A172 (cell line): ENCODE measurements around the gene SLC47A1. TPM values are rescaled to one million over a fixed set of nuclear protein-coding genes. Genes with fewer than 3 reads are reported as not detected.

ENCODE experiments used
- DNase-seq: peaks from one replicate; pipeline ENCODE4 v3.0.0-alpha.2; 2015; ENCODE audit warnings: low spot score
- total RNA-seq: library from RNA; depleted of rRNA; stranded (reverse); fragments of >200 nt; shearing (Covaris generic); gene quantifications from 2 replicates; pipeline ENCODE4 v1.2.3, GENCODE V29; 2014; rRNA removed

SLC47A1 gene
- total RNA-seq, 1 experiment from 2014 or later = 7.3 TPM

GRCh38 chr17:19590912-19591551 is 57.4 kb downstream of the SLC47A1 start:
- DNase-seq = no peak

GRCh38 chr17:19592316-19592715 is 58.7 kb downstream of the SLC47A1 start:
- no peak for DNase-seq

- DNase-seq = no peak
Measured at GRCh38 chr17:19596869-19597268, 63.2 kb downstream of the SLC47A1 start.

- no peak for DNase-seq
Measured at GRCh38 chr17:19610311-19610710, 76.7 kb downstream of the SLC47A1 start.

DNA sequence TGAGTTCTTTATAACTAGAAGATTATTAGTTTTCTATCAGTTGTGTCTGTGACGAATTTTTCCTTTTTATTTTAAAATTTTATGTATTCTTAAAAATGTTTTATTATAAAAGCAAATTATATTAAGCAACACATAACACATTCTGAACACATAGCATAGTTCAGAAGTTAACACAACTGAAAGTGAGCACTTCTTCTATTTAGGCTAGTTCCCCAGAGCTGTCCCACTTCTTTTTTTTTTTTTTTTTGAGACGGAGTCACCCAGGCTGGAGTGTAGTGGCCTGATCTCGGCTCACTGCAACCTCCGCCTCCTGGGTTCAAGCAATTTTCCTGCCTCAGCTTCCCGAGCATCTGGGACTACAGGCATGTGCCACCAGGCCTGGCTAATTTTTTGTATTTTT is 77.2 kb downstream of the SLC47A1 start:
- no peak for DNase-seq

DNA sequence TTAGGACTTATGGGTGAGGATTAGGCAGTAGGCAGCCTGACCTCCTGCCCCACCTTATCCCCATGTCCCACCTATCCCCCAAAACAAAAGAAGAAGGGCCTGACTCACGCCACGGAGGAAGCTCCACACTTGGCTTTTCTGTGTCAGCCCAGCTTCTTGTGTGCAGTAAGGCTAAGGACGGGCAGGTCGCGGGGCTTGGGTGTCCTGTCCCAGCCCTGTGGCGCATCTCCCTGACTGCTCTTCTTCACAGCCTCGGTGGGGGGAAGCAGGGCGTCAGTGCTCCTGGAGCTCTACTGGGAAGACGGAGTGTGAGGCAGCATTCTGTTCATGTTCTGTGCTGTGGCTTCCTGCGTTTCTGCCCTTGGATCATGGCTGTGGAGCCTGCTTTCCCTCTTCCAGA is 80.3 kb downstream of the SLC47A1 start:
- DNase-seq = no peak

DNA sequence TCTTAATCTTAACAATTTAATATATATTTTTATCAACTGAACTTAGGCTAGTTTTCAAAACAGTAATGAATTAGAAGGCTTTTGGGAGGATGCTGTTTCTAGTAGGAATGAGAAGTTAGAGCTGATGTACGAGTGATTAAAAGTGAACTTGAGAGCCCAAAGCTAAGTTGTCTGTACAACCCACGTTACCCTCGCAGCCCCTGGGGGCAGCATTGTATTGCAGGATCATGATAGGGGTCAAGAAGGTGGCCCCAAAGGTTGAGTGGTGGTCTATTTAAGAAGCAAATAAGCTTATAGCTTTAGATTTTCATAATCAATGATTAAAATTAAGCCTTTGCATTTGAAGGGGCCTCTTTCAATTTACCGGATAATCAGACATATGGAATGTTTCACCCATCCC is 81.2 kb downstream of the SLC47A1 start:
- DNase-seq = no peak

DNA sequence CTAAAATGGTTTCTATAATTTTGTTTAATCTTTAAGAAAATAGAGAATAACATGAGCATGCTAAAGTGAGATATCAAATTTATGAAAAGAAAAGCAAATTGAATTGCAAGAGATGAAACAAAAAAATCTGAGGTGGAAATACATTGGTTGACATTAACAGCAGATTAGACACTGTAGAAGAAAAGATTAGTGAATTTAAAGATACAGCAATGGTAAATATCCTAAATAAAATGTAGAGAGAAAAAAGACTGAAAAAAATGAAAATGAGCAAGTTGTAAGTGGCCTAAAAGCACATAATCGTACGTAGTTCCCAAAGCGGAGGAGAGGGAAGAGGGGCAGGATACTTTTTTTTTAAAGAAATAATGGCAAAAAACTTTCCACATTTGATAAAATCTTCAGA is 84.4 kb downstream of the SLC47A1 start:
- no peak for DNase-seq

DNA sequence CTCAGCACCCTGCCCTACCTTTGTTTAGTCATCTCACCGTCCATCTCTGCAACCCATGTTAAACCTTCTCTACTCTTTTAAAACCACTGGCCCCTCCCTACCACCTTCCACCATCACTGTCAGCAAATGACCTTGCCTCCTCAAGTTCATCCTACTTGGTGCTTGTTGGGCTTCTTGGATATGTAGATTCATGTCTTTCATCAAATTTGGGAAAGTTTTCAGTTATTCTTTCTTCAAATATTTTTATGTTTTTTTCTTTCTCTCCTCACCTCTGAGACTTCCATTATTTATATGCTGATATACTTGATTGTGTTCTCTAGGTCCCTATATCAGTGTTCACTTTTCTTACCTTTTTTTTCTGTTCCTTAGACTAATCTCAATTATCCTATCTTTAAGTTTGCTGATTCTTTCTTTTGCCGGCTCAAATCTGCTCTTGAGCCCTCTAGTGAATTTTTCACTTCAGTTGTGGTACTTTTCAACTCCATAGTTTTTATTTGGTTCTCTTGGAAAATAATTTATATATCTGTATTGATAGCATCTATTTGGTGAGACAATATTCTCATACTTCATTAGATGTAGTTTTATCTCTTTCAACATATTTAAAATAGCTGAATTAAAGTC is 86.2 kb downstream of the SLC47A1 start:
- DNase-seq = no peak

DNA sequence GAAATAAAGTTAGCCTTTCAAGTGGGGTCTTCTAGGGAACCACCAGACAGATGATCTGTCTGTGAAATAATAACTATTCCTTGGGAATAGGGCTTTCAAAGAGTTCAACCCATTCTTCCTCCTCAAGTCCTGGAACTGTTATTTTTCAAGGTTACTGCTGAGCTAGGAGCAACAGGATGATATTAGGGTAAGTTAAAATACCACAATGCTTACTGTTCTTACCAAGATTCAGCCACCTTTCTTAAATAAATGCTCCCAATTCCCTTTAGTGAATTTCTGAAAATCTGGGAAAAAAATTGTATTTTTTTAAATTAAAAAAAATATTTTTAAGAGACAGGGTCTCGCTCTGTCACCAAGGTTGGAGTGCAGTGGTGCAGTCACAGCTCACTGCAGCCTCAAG is 88.0 kb downstream of the SLC47A1 start:
- no peak for DNase-seq

- no peak for DNase-seq
Measured at GRCh38 chr17:19626079-19626478, 92.4 kb downstream of the SLC47A1 start.

Other genes starting within 250 kb of the SLC47A1 start
- 41.5 and 65.1 TPM in 2 replicates for gene B9D1, start 171.1 kb upstream of the SLC47A1 start, total RNA-seq
- gene MAPK7, start 155.4 kb upstream of the SLC47A1 start, total RNA-seq = 11.5 and 15.5 TPM in 2 replicates
- not detected in 2 replicates for gene MFAP4, start 146.7 kb upstream of the SLC47A1 start, total RNA-seq
- not detected in 2 replicates for gene RNF112, start 122.6 kb upstream of the SLC47A1 start, total RNA-seq
- 98.7 and 127 TPM in 2 replicates for gene ALDH3A2, start 114.9 kb downstream of the SLC47A1 start, total RNA-seq
- 1.9 and 3.1 TPM in 2 replicates for gene SLC47A2, start 182.7 kb downstream of the SLC47A1 start, total RNA-seq
- gene ALDH3A1, start 214.4 kb downstream of the SLC47A1 start, total RNA-seq = 0.16 TPM in 1 of 2 replicates, not detected in the other